GM10248 (cell line): ENCODE measurements around the gene WDFY4.

ENCODE experiments used
- CTCF ChIA-PET: fragments of 300-600 bp; sonication (Branson Sonifier 250); formaldehyde crosslinking; extraction: SDS; loops from one replicate; lab custom pipeline; 2021; ENCODE audit warnings: antibody characterized with exemption; lab: Yijun Ruan, JAX
- POLR2A ChIA-PET: fragments of 350-650 bp; sonication (Branson Sonifier 250); formaldehyde crosslinking; extraction: SDS; loops from one replicate; lab custom pipeline; 2020; ENCODE audit warnings: antibody characterized with exemption; lab: Yijun Ruan, JAX
- DNase-seq: peaks from one replicate; pipeline ENCODE4 v3.0.0; 2012; ENCODE audit errors: extremely low spot score
- TF ChIP-seq, protein P1 (sequence below): IDR thresholded peaks from 2 replicates; pipeline ENCODE4 v1.5.1; 2012; ENCODE audit warnings: mild to moderate bottlenecking, low read depth; ENCODE audit errors: extremely low read depth, missing control alignments, control extremely low read depth

Gene WDFY4

DNA sequence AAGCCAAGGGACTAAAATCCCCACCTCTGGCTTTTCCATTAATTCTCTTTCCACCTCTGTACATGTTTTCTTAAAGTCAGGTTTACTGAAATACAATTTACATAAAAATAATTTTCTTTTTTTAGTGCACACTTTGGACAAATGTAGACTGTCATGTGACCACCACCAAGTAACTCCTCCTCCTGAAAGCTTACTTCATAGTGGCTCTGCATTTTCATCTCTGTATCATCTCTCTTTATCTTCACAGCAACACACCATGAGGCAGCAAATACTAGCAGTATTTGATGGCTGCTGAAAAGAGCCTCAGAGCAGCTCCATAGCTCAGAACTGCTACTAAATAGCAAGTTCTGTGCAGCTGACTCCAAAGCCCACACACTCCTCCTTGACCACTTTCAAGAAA lies 17.3 kb downstream of the WDFY4 start:
- DNase-seq, result no peak
- ChIA-PET CTCF (interaction anchor here (0.7 to 20.8 kb wide), 15 partner anchors 8 to 153 kb away, joined by 3 to 394 read pairs (median 4); partner anchors contain the start of gene WDFY4), POLR2A (no interaction called here)
- TF ChIP-seq, protein P1, sequence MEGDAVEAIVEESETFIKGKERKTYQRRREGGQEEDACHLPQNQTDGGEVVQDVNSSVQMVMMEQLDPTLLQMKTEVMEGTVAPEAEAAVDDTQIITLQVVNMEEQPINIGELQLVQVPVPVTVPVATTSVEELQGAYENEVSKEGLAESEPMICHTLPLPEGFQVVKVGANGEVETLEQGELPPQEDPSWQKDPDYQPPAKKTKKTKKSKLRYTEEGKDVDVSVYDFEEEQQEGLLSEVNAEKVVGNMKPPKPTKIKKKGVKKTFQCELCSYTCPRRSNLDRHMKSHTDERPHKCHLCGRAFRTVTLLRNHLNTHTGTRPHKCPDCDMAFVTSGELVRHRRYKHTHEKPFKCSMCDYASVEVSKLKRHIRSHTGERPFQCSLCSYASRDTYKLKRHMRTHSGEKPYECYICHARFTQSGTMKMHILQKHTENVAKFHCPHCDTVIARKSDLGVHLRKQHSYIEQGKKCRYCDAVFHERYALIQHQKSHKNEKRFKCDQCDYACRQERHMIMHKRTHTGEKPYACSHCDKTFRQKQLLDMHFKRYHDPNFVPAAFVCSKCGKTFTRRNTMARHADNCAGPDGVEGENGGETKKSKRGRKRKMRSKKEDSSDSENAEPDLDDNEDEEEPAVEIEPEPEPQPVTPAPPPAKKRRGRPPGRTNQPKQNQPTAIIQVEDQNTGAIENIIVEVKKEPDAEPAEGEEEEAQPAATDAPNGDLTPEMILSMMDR, result no peak

DNA sequence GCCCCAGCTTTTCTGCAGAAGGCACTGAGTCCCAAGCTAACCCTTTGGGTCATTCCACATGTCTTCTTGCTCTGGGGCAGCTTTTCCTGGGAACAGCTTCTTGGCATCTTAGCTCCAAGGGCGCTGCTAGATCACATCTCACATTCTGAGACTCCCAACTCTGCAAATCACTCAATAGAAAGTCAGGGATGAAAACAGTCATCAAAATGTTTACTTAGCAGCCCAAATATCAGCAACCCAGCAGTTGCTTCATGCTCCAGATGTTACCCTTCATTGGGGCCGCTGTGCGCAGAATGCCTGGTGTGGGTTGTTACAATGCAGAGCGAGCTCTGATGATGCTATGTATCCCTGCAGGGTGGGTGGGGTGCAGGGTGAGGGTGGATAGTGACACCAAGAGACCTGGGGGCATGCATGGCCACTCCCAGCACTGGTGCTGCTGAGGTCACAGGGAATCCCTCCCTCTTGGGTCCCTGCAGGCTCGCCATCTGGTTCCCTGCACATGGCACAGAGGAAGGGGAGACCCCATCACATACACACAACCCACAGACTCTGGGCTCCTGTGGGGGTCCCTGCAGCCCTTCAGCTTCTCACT lies 19.0 kb downstream of the WDFY4 start:
- TF ChIP-seq, protein P1, result no peak
- DNase-seq, result no peak
- POLR2A ChIA-PET, result no interaction called here
- CTCF ChIA-PET, result interaction anchor here (2.1 to 20.8 kb wide), 4 partner anchors 10 to 45 kb away, joined by 5 to 394 read pairs (median 7); no protein-coding TSS in a partner anchor

DNA sequence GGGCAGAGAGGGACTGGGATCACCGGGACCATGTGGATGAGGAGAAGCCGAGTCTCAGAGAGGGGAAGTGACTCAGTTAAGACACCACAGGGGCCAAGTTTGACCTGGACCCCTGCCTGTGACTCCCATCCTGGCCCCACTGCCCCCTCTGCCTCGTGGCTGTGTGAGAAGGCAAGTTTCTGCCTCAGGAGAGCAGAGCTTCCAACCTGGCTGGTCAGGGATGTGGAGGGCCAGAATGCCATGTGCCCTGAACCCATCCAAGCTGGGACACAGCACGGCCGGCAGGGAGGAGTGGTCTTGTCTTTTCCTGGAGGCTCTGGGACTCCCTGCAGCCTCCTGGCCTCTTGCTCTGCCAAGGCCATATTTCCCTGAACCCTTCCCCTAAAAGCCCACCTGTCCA lies 19.5 kb downstream of the WDFY4 start:
- DNase-seq, result no peak
- TF ChIP-seq, protein P1, result no peak
- POLR2A ChIA-PET, result no interaction called here
- CTCF ChIA-PET, result interaction anchor here (0.6 to 20.8 kb wide), 5 partner anchors 9 to 45 kb away, joined by 3 to 394 read pairs (median 5); no protein-coding TSS in a partner anchor

DNA sequence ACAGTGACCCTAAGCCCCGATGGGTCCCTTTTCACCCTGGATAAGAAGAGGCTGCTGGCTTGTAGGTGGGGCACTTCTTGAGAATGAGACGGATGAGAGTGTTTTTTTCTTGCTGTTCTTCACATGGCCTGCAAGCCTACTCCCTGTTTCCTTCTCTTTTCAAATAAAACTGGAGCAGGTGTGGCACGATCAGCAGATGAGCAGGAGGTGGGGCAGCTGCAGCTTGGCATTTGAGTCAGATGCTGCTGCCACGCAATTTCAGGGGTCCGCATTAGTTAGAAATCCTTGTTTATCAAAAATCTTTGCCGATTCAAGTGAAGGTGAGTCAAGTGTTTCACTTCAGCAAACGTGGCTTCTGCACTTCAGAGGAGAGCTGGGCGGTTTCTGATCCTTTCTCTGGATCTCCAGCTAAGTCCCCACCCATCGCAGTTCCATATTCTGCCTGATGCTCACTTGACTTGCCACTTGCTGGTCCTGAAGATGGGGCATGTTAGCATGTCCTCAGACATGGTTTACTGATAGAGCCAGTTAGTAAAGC lies 20.8 kb downstream of the WDFY4 start:
- CTCF ChIA-PET, result interaction anchor here (1.2 to 20.8 kb wide), 6 partner anchors 8 to 62 kb away, joined by 5 to 394 read pairs (median 5); no protein-coding TSS in a partner anchor
- TF ChIP-seq, protein P1, result no peak
- POLR2A ChIA-PET, result no interaction called here
- DNase-seq, result no peak

GRCh38 chr10:48707472-48707871 lies 22.8 kb downstream of the WDFY4 start:
- no peak for DNase-seq
- CTCF ChIA-PET, result interaction anchor here (1.5 to 20.8 kb wide), 2 partner anchors 49 to 51 kb away, joined by 5 to 394 read pairs; no protein-coding TSS in a partner anchor
- TF ChIP-seq, protein P1, result no peak
- POLR2A ChIA-PET, result interaction anchor here (0.6 kb wide), 1 partner anchor 65 kb away, joined by 7 read pairs; no protein-coding TSS in a partner anchor

GRCh38 chr10:48708144-48708543 lies 23.5 kb downstream of the WDFY4 start:
- DNase-seq, result no peak
- CTCF ChIA-PET, result interaction anchor here (1.5 kb wide), 1 partner anchor 52 kb away, joined by 5 read pairs; no protein-coding TSS in a partner anchor
- POLR2A ChIA-PET, result interaction anchor here (0.6 kb wide), 1 partner anchor 64 kb away, joined by 7 read pairs; no protein-coding TSS in a partner anchor
- TF ChIP-seq, protein P1, result no peak
